AG09319 (cell line): ENCODE results near the gene COL9A2.

Source experiments
- DNase-seq: peaks from one replicate; pipeline ENCODE4 v3.0.0-alpha.2; 2010; ENCODE audit warnings: low read depth; ENCODE audit errors: extremely low read depth
- CTCF ChIP-seq: IDR thresholded peaks from 2 replicates; pipeline ENCODE4 v1.5.1; 2011; ENCODE audit warnings: low read depth, mild to moderate bottlenecking, inconsistent platforms, low read length, moderate library complexity

The COL9A2 gene

GRCh38 chr1:40256401-40257084 lies 60.5 kb downstream of the COL9A2 start:
- DNase-seq: no peak

GRCh38 chr1:40255231-40255630 lies 61.9 kb downstream of the COL9A2 start:
- DNase-seq: no peak
- no peak for TF ChIP-seq CTCF

More at GRCh38 chr1:40256401-40257084, 60.5 kb downstream of the COL9A2 start:
- no peak for TF ChIP-seq CTCF

- no peak for TF ChIP-seq CTCF
Observed at GRCh38 chr1:40252601-40253000, 64.5 kb downstream of the COL9A2 start.

GRCh38 chr1:40251456-40251855 lies 65.6 kb downstream of the COL9A2 start:
- no peak for DNase-seq
- no peak for TF ChIP-seq CTCF

More at GRCh38 chr1:40252601-40253000, 64.5 kb downstream of the COL9A2 start:
- DNase-seq: no peak
